DMS79 (cell line): Measurements from ENCODE around the gene DNAJC5.
"Not testable (repeated sequence)": the region's sequence is repeated elsewhere in the genome, so short reads cannot be mapped to it uniquely, and the experiment has no call there.

Experiments used
- DNase-seq: peaks from one replicate; lab custom pipeline; 2025; lab: John Stamatoyannopoulos, UW

DNAJC5 gene

GRCh38 chr20:63911176-63911575 is 16.2 kb downstream of the DNAJC5 start:
- no peak for DNase-seq

DNA sequence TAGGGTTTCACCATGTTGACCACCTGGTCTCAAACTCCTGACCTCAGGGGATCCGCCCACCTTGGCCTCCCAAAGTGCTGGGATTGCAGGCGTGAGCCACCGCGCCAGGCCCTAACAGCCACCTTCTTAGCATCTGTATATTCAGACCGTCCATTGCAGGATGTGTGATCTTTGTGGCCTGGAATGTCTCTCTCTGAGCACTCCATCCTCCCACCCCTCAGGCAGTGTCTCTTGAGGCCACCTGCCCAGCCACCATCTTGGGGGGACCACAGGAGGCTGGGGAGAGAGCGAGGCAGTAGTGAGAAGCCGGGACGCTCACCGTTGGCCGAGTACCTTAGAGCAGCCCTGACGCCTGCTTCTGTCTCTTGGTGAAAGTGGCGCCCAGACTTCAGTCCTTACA is 18.8 kb downstream of the DNAJC5 start:
- DNase-seq: no peak

- DNase-seq: no peak
Observed at GRCh38 chr20:63915471-63915870, 20.5 kb downstream of the DNAJC5 start.

- DNase-seq: not testable (repeated sequence)
Observed at GRCh38 chr20:63916371-63916939, 21.5 kb downstream of the DNAJC5 start.

DNA sequence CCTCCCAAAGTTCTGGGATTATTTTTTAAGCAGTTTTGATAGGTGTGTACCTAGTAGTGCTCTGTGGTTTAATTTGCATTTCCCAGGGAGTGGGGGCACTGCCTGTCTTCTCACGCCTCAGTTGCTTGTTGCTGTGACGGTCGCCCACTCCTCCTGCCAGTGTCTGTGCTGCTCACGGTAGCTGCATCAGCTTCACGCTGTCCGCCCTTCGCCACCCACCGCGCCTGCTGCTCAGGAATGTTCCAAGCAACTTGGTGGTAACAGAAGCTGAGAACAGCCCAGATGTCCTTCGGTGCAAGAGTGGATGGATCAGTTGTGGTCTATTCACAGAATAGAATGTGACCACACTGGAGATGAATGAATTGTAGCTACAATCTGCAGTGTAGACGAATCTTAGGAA is 22.9 kb downstream of the DNAJC5 start:
- DNase-seq: no peak

- DNase-seq: no peak
Observed at GRCh38 chr20:63919130-63919529, 24.2 kb downstream of the DNAJC5 start.

DNA sequence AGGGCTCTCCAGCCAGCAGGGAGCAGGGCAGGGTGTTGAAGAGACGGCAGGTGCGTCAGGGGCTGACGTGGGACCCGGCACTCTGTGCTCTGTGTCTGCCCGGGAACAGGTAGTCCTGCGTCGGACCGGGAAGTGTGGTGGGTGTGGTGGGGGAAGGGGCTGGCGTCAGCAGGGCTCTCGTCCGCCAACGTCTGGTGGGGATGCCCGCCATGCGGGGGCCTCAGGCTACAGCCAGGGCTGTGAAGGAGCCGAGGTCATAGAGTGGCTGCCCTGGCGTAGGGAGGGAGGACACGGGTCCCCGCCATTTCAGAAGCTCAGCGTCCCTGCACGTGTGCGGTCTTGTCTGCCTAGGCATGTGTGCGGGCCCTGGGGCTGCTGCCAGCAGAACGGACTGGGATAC is 25.3 kb downstream of the DNAJC5 start:
- DNase-seq: no peak

- no peak for DNase-seq
Observed at GRCh38 chr20:63923651-63924050, 28.7 kb downstream of the DNAJC5 start.

- no peak for DNase-seq
Observed at GRCh38 chr20:63924241-63924640, 29.3 kb downstream of the DNAJC5 start.

- DNase-seq: no peak
Observed at GRCh38 chr20:63926298-63926697, 31.4 kb downstream of the DNAJC5 start.

GRCh38 chr20:63929071-63929470 is 34.1 kb downstream of the DNAJC5 start:
- no peak for DNase-seq

- not testable (repeated sequence) for DNase-seq
Observed at GRCh38 chr20:63929473-63929883, 34.6 kb downstream of the DNAJC5 start.

- no peak for DNase-seq
Observed at GRCh38 chr20:63930971-63931553, 36.1 kb downstream of the DNAJC5 start.

- DNase-seq: no peak
Observed at GRCh38 chr20:63931735-63932134, 36.8 kb downstream of the DNAJC5 start.

DNA sequence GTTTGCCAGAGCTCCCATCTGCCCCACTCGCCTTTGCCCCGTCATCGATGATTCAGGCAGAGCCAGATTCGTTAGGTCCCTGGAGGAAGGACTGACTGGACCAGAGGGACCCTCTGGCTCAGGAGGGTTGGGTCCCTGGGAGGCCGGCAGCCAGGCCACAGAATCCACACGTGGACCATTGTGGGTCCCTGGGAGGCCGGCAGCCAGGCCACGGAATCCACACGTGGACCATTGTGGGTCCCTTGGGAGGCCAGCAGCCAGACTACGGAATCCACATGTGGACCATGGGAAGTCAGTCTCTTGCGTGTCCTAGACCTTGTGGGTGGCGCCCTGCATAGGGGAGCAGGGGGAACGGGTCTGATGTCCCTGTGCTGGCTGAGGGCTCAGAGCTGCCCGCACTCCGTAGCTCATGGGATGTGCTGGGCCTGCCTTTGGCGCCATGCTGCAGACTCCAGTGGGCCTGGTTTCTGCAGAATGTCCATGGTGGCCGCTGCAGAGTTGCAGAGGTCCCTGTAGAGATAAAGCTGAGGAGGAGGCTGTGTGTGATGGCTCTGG is 37.8 kb downstream of the DNAJC5 start:
- DNase-seq: no peak

GRCh38 chr20:63933646-63934045 is 38.7 kb downstream of the DNAJC5 start:
- DNase-seq: no peak

GRCh38 chr20:63934271-63935068 is 39.5 kb downstream of the DNAJC5 start:
- no peak for DNase-seq

- DNase-seq: no peak
Observed at GRCh38 chr20:63935447-63935846, 40.5 kb downstream of the DNAJC5 start.

DNA sequence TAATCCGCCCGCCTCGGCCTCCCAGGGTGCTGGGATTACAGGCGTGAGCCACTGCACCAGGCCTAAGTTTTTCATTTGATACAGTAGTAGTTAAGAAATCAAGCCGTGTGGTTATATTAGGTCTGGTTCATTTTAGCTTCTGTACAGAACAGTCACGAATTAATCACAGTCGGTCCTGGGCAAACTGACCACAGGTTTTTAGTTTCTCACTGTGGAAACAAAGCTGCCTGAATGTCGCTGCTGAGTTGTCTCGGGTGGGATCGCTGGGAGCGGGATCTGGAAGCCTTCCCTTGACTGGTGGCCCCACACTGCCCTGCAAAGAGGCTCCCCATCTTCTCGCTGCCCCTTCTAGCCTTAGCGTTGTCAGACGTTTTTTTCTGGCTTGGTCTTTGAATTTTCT is 42.7 kb downstream of the DNAJC5 start:
- DNase-seq: no peak

GRCh38 chr20:63939061-63939935 is 44.4 kb downstream of the DNAJC5 start:
- DNase-seq: no peak

- DNase-seq: no peak
Observed at GRCh38 chr20:63940071-63940471, 45.1 kb downstream of the DNAJC5 start.
